ENCODE results near the gene LYPD6B.

Gene LYPD6B

DNA sequence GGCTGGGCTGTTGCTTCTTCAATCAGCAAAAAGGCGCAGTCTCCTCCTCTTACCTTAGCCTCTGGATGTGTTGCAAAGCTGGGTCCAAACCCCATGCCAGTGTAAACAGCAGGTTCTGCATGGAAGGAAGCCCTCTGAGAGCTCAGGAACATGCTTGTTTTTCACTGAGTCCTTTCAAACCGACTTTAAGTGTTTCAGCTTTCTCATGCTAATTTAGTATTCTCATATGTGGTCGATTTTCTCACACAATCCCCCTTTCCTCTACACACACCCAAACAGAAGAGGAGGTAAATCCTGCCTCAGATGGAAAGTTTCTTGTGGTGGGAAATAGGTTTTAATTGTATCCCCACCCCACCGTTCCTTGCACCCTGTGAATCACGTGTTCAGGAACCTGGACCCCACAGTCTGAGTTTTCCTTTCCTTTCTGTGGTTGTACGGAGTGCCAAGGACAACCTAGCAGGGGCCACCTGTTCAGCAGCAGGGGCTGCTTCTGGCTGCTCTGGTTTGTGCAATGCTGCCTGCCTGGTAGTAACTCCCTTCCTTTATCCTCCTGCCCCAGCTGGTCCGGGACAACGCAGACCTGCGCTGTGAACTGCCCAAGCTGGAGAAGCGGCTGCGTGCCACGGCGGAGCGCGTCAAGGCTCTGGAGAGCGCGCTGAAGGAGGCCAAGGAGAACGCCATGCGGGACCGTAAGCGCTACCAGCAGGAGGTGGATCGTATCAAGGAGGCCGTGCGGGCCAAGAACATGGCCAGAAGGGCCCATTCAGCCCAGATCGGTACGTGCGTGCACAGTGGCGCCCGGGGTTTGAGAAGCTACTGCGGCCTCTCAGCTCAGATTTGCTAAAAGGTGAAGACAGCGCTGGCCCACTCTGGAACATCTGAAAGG lies 28.7 kb upstream of the LYPD6B start:
- Histone ChIP-seq H3K9me2 (replicated peaks; ENCODE audit: insufficient read depth, low read length) (no peaks in the 10 kb centered on the region), H4K20me1 (ENCODE audit: insufficient read depth, low read length) (no peaks in the 10 kb centered on the region), H3K4me3 (ENCODE audit: low read length) (no peak overlapping the region), H3K4me1 (ENCODE audit: low read length) (peaks cover 8% of the 10 kb centered on the region), H3K9ac (ENCODE audit: low read length) (no peak overlapping the region), H3K27me3 (replicated peaks; ENCODE audit: insufficient read depth, low read length) (no peaks in the 10 kb centered on the region), H3K9me3 (replicated peaks; ENCODE audit: insufficient read depth, low read length) (no peaks in the 10 kb centered on the region), H2AFZ (ENCODE audit: low read length) (no peak overlapping the region), H3K27ac (ENCODE audit: low read length) (no peak overlapping the region), H3K4me2 (ENCODE audit: low read depth, low read length) (no peak overlapping the region), H3K79me2 (ENCODE audit: low read length) (no peaks in the 10 kb centered on the region), H3K36me3 (replicated peaks; ENCODE audit: insufficient read depth, low read length) (no peaks in the 10 kb centered on the region), H3F3A (ENCODE audit: insufficient read depth, low read length) (no peaks in the 10 kb centered on the region)
- no peak for TF ChIP-seq EZH2 (optimal IDR thresholded peaks at IDR 0.05; ENCODE audit: low read depth, low read length)
- TF ChIP-seq, protein P1, sequence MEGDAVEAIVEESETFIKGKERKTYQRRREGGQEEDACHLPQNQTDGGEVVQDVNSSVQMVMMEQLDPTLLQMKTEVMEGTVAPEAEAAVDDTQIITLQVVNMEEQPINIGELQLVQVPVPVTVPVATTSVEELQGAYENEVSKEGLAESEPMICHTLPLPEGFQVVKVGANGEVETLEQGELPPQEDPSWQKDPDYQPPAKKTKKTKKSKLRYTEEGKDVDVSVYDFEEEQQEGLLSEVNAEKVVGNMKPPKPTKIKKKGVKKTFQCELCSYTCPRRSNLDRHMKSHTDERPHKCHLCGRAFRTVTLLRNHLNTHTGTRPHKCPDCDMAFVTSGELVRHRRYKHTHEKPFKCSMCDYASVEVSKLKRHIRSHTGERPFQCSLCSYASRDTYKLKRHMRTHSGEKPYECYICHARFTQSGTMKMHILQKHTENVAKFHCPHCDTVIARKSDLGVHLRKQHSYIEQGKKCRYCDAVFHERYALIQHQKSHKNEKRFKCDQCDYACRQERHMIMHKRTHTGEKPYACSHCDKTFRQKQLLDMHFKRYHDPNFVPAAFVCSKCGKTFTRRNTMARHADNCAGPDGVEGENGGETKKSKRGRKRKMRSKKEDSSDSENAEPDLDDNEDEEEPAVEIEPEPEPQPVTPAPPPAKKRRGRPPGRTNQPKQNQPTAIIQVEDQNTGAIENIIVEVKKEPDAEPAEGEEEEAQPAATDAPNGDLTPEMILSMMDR (IDR thresholded peaks at IDR 0.05; ENCODE audit: low read length) = no peak
- TF ChIP-seq EZH2phosphoT487 (IDR thresholded peaks at IDR 0.05; ENCODE audit: low read length) = no peak
- DNase-seq = no peak

DNA sequence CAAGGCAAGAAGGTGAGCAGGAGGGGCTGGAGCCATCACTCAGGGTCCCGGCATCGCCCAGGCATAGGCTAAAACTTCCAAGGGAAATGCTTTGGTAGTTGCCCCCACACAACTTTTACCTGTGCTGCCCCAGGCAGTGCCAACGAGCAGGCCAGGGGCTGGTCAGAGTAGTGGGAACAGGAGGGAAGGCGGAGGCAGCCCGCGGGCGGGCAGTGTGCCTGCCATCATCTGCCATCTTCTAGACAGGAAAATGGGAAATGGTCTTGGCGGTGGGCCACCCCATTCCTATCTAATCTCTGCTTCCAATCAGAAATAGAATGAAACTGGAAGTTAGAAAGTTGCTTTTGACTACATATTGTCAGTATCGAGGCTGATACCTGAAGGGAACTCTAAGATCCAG lies 26.0 kb upstream of the LYPD6B start:
- H3K4me3 ChIP-seq (ENCODE audit: low read length) = no peak overlapping the region
- no peaks in the 10 kb centered on the region for H3K36me3 ChIP-seq (replicated peaks; ENCODE audit: insufficient read depth, low read length)
- TF ChIP-seq, protein P1 (IDR thresholded peaks at IDR 0.05; ENCODE audit: low read length) = no peak
- TF ChIP-seq EZH2phosphoT487 (IDR thresholded peaks at IDR 0.05; ENCODE audit: low read length) = no peak
- TF ChIP-seq EZH2 (optimal IDR thresholded peaks at IDR 0.05; ENCODE audit: low read depth, low read length) = no peak
- peaks cover 13% of the 10 kb centered on the region for H3K4me1 ChIP-seq (ENCODE audit: low read length)
- H3K79me2 ChIP-seq (ENCODE audit: low read length) = no peaks in the 10 kb centered on the region
- H3K27me3 ChIP-seq (replicated peaks; ENCODE audit: insufficient read depth, low read length) = no peaks in the 10 kb centered on the region
- no peaks in the 10 kb centered on the region for H3K9me2 ChIP-seq (replicated peaks; ENCODE audit: insufficient read depth, low read length)
- no peak for DNase-seq
- H3K4me2 ChIP-seq (ENCODE audit: low read depth, low read length) = no peak overlapping the region
- H3K9me3 ChIP-seq (replicated peaks; ENCODE audit: insufficient read depth, low read length) = no peaks in the 10 kb centered on the region
- no peak overlapping the region for H3K27ac ChIP-seq (ENCODE audit: low read length)
- H3F3A ChIP-seq (ENCODE audit: insufficient read depth, low read length) = no peaks in the 10 kb centered on the region
- H3K9ac ChIP-seq (ENCODE audit: low read length) = no peak overlapping the region
- H2AFZ ChIP-seq (ENCODE audit: low read length) = no peak overlapping the region
- H4K20me1 ChIP-seq (ENCODE audit: insufficient read depth, low read length) = no peaks in the 10 kb centered on the region

DNA sequence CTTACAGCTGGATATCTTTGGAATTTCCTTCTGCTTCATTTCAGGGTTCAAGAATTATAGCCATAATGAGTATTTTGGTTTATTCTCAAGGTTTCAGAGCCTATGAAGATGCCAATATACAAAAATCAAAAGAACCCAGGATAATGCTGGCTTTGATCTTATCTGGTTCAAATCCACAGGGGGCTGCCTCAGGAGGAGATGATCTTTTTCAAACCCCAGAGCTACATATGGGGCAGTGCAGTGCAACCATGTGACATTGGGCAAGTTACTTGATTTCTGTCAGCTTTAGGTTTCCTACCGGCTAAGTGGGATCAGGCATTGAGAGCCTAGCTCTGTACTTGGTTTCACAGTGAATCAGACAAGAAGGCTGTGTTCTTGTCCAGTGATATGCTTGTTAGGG lies 23.0 kb upstream of the LYPD6B start:
- Histone ChIP-seq H2AFZ (ENCODE audit: low read length) (no peak overlapping the region), H3K4me3 (ENCODE audit: low read length) (no peak overlapping the region), H3K27me3 (replicated peaks; ENCODE audit: insufficient read depth, low read length) (no peaks in the 10 kb centered on the region), H3F3A (ENCODE audit: insufficient read depth, low read length) (peaks cover 3% of the 10 kb centered on the region; the same call in 1 of the 2 replicates), H4K20me1 (ENCODE audit: insufficient read depth, low read length) (no peaks in the 10 kb centered on the region), H3K79me2 (ENCODE audit: low read length) (no peaks in the 10 kb centered on the region), H3K9me3 (replicated peaks; ENCODE audit: insufficient read depth, low read length) (no peaks in the 10 kb centered on the region), H3K9ac (ENCODE audit: low read length) (no peak overlapping the region), H3K27ac (ENCODE audit: low read length) (no peak overlapping the region), H3K36me3 (replicated peaks; ENCODE audit: insufficient read depth, low read length) (no peaks in the 10 kb centered on the region), H3K4me1 (ENCODE audit: low read length) (peaks cover 29% of the 10 kb centered on the region), H3K9me2 (replicated peaks; ENCODE audit: insufficient read depth, low read length) (no peaks in the 10 kb centered on the region), H3K4me2 (ENCODE audit: low read depth, low read length) (no peak overlapping the region)
- no peak for DNase-seq
- TF ChIP-seq, protein P1 (IDR thresholded peaks at IDR 0.05; ENCODE audit: low read length) = no peak
- TF ChIP-seq EZH2phosphoT487 (IDR thresholded peaks at IDR 0.05; ENCODE audit: low read length) = no peak
- TF ChIP-seq EZH2 (optimal IDR thresholded peaks at IDR 0.05; ENCODE audit: low read depth, low read length) = no peak
